Panc1 (cell line): ENCODE results near the gene MXD4. TPM values are rescaled to one million over a fixed set of nuclear protein-coding genes. Genes with fewer than 3 reads are reported as not detected.

Experiments used
- ATAC-seq: fragments of 200-7000 bp; cut with Tn5 transposase; 2 replicates; pipeline ENCODE4 v1.9.1; 2020; ENCODE audit warnings: mild to moderate bottlenecking, moderate library complexity
- BruUV-seq: library from RNA; stranded (reverse); fragments of 400-500 nt; replicated peaks from 2 replicates; lab custom pipeline; 2021; lab: Mats Ljungman, UMichigan
- CTCF ChIA-PET: fragments of 300-600 bp; sonication (Branson Sonifier 250); formaldehyde crosslinking; loops from one replicate; lab custom pipeline; 2022; ENCODE audit warnings: antibody characterized with exemption; lab: Charles Lee
- POLR2A ChIA-PET: fragments of 300-600 bp; sonication (Branson Sonifier 250); formaldehyde crosslinking; loops from one replicate; lab custom pipeline; 2022; ENCODE audit warnings: antibody characterized with exemption; lab: Charles Lee
- DNase-seq: peaks from one replicate; pipeline ENCODE4 v3.0.0-alpha.2; 2010; ENCODE audit warnings: low read depth, low spot score
- H3K27ac ChIP-seq: 2 replicates; pipeline ENCODE4 v1.5.1; 2011; ENCODE audit warnings: mild to moderate bottlenecking, low read length, inconsistent platforms
- H3K27me3 ChIP-seq: fragments of 200-500 bp; sonication (Bioruptor generic); 2 replicates; pipeline ENCODE4 v1.6.0; 2014; ENCODE audit warnings: low read length, inconsistent platforms; ENCODE audit not compliant: control insufficient read depth, insufficient read depth
- H3K36me3 ChIP-seq: fragments of 200-500 bp; sonication (Bioruptor generic); 2 replicates; pipeline ENCODE4 v1.5.1; 2014; ENCODE audit warnings: inconsistent platforms, mild to moderate bottlenecking, low read length, moderate library complexity; ENCODE audit not compliant: control insufficient read depth, insufficient read depth
- H3K4me1 ChIP-seq: 2 replicates; pipeline ENCODE4 v1.5.1; 2011; ENCODE audit warnings: inconsistent platforms, mild to moderate bottlenecking, low read length, moderate library complexity; ENCODE audit not compliant: control insufficient read depth, insufficient read depth
- H3K4me3 ChIP-seq, 2 experiments: 2 replicates each; pipeline ENCODE4 v1.5.1; 2011 to 2012; ENCODE audit warnings: low read depth in 2 of 2, low read length in 2 of 2, mild to moderate bottlenecking in 2 of 2, inconsistent platforms in 1 of 2, moderate library complexity in 1 of 2
- H3K9me3 ChIP-seq: fragments of 200-500 bp; sonication (Bioruptor generic); 2 replicates; pipeline ENCODE4 v1.5.1; 2014; ENCODE audit warnings: low read depth, mild to moderate bottlenecking, inconsistent platforms, low read length, moderate library complexity; ENCODE audit not compliant: control insufficient read depth, insufficient read depth
- CTCF ChIP-seq: fragments of 450-650 bp; IDR thresholded peaks from 2 replicates; pipeline ENCODE4 v1.5.1; 2017; ENCODE audit warnings: mild to moderate bottlenecking
- POLR2AphosphoS5 ChIP-seq: IDR thresholded peaks from 2 replicates; pipeline ENCODE4 v1.6.1; 2012; ENCODE audit warnings: mild to moderate bottlenecking, low read depth, low read length, moderate library complexity
- SIN3A ChIP-seq: IDR thresholded peaks from 2 replicates; pipeline ENCODE4 v1.6.1; 2012; ENCODE audit warnings: low read depth, mild to moderate bottlenecking, low read length, moderate library complexity, borderline replicate concordance; ENCODE audit not compliant: insufficient read depth
- TCF7L2 ChIP-seq: IDR thresholded peaks from 2 replicates; pipeline ENCODE4 v1.6.1; 2011; ENCODE audit warnings: mild to moderate bottlenecking, low read depth, low read length, inconsistent platforms
- in situ Hi-C: cut with HindIII; loops from 2 replicates; pipeline ENCODE4 v1.10.0; 2016; ENCODE audit warnings: low sequenced_read_pairs, low pct_unique_long_range_greater_than_20kb
- intact Hi-C: fragments of 100-400 bp; cut with micrococcal nuclease; formaldehyde crosslinking; loops from one replicate; pipeline ENCODE4 v1.10.0; 2022; ENCODE audit not compliant: unreplicated experiment
- total RNA-seq: library from RNA; stranded (reverse); gene quantifications from one replicate; pipeline ENCODE4 v1.2.1, GENCODE V29; 2021; ENCODE audit not compliant: unreplicated experiment
- TF ChIP-seq, protein P1 (sequence below), 2 experiments: IDR thresholded peaks; 2 replicates each; pipeline ENCODE4 v1.6.1; 2011 to 2012; ENCODE audit warnings: low read depth in 2 of 2, control low read depth in 1 of 2, low read length in 1 of 2, mild to moderate bottlenecking in 1 of 2, moderate library complexity in 1 of 2; ENCODE audit not compliant: insufficient read depth in 1 of 2

MXD4 gene
- total RNA-seq, 1 experiment from 2014 or later, result 32.7 TPM

DNA sequence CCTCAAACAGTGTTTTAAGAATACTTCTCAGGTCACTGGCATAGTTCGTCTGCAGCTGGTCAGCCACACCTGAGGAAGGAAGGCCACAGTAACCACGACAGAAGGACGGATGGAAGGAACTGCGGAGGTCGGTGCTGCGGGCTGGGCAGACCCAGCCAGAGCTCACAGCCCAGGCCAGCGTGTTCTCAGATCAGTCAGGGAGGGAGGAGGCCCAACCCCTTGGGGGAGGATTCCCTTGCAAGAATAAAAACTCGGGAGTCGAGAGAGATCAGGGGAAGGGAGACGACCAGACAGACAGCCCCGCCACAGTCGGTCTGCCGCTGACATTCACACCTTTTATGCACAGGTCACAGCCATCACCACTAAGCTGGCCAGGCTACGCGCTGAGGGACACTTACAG lies 11.3 kb upstream of the MXD4 start:
- Histone ChIP-seq H3K27ac (no peak overlapping the region), H3K4me1 (no peaks in the 10 kb centered on the region), H3K27me3 (no peaks in the 10 kb centered on the region), H3K4me3 (no peak overlapping the region), H3K9me3 (no peaks in the 10 kb centered on the region), H3K36me3 (no peaks in the 10 kb centered on the region)
- no peak for ATAC-seq
- no TSS peak for BruUV-seq
- POLR2A ChIA-PET, result no interaction called here
- no peak for DNase-seq
- CTCF ChIA-PET, result interaction anchor here (0.8 kb wide), 1 partner anchor 162 kb away, joined by 4 read pairs; no protein-coding TSS in a partner anchor
- in situ Hi-C loops (no loop called here), intact Hi-C loops (no loop called here)
- no peak for TF ChIP-seq CTCF
- no peak for TF ChIP-seq SIN3A
- no peak for TF ChIP-seq TCF7L2
- TF ChIP-seq, protein P1, sequence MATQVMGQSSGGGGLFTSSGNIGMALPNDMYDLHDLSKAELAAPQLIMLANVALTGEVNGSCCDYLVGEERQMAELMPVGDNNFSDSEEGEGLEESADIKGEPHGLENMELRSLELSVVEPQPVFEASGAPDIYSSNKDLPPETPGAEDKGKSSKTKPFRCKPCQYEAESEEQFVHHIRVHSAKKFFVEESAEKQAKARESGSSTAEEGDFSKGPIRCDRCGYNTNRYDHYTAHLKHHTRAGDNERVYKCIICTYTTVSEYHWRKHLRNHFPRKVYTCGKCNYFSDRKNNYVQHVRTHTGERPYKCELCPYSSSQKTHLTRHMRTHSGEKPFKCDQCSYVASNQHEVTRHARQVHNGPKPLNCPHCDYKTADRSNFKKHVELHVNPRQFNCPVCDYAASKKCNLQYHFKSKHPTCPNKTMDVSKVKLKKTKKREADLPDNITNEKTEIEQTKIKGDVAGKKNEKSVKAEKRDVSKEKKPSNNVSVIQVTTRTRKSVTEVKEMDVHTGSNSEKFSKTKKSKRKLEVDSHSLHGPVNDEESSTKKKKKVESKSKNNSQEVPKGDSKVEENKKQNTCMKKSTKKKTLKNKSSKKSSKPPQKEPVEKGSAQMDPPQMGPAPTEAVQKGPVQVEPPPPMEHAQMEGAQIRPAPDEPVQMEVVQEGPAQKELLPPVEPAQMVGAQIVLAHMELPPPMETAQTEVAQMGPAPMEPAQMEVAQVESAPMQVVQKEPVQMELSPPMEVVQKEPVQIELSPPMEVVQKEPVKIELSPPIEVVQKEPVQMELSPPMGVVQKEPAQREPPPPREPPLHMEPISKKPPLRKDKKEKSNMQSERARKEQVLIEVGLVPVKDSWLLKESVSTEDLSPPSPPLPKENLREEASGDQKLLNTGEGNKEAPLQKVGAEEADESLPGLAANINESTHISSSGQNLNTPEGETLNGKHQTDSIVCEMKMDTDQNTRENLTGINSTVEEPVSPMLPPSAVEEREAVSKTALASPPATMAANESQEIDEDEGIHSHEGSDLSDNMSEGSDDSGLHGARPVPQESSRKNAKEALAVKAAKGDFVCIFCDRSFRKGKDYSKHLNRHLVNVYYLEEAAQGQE (IDR thresholded peaks at IDR 0.05; ENCODE audit: insufficient read depth in 1 of 2, low read depth in 2 of 2, low read length in 1 of 2), result no peak
- TF ChIP-seq POLR2AphosphoS5, result no peak

GRCh38 chr4:2272828-2273120 lies 10.9 kb upstream of the MXD4 start:
- intact Hi-C loops, result no loop called here
- Histone ChIP-seq H3K27me3 (no peaks in the 10 kb centered on the region), H3K9me3 (no peaks in the 10 kb centered on the region), H3K4me1 (no peaks in the 10 kb centered on the region), H3K4me3 (no peak overlapping the region), H3K36me3 (no peaks in the 10 kb centered on the region), H3K27ac (no peak overlapping the region)
- POLR2A ChIA-PET, result no interaction called here
- DNase-seq (no peak), ATAC-seq (no peak)
- TF ChIP-seq SIN3A, result no peak
- no peak for TF ChIP-seq CTCF
- no peak for TF ChIP-seq TCF7L2
- TF ChIP-seq, protein P1 (IDR thresholded peaks at IDR 0.05; ENCODE audit: insufficient read depth in 1 of 2, low read depth in 2 of 2, low read length in 1 of 2), result no peak
- TF ChIP-seq POLR2AphosphoS5, result no peak
- in situ Hi-C loops, result no loop called here
- no TSS peak for BruUV-seq
- CTCF ChIA-PET, result no interaction called here
